ENCODE results near the gene OR10H1. TPM values are rescaled to one million over a fixed set of nuclear protein-coding genes. Genes with fewer than 3 reads are reported as not detected.
A peak's percentile ranks its signal among the peaks of the same experiment; 100 is the strongest.
"Not testable (repeated sequence)": the region's sequence is repeated elsewhere in the genome, so short reads cannot be mapped to it uniquely, and the experiment has no call there.

OR10H1 gene
- total and polyA plus RNA-seq, 10 donors, result not detected

DNA sequence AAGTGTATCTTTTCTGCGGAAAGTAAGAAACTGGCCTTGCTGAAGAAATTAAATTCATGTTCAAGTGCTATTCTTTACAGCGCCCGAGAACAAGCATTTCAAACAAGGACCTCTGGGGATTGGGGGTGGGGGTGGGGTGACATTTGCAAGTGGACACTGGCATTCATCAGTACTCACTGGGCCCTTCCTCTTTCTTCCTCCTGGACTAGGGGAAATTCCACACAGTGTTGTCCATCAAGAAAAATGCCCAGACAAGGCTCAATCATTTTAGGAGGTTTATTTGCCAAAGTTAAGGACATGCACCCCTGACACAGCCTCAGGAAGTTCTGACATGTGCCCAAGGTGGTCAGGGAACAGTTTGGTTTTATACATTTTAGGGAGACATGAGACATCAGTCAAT, 22.9 kb upstream of the OR10H1 start:
- Histone ChIP-seq H3K27ac (peak overlapping the region in 1 of 8 donors; percentile 99), H3K27me3 (replicated peaks in 1 of 7) (peaks cover 0 to 9% (median 0%) of the 10 kb centered on the region in 7 donors), H3K9me3 (no peaks in the 10 kb centered on the region), H3K4me3 (no peak overlapping the region), H3K4me1 (peaks cover 0 to 25% (median 18%) of the 10 kb centered on the region in 6 donors), H3K36me3 (no peaks in the 10 kb centered on the region)
- intact Hi-C loops (cut with DNase I; ENCODE audit: low total_unique reads), result no loop called here
- DNase-seq, result no peak
- 83 to 97% (median 95%) methylated on average over 3 of the region's 3 CpGs for WGBS, 5 donors
- TF ChIP-seq POLR2A (IDR thresholded peaks at IDR 0.05), result no peak

DNA sequence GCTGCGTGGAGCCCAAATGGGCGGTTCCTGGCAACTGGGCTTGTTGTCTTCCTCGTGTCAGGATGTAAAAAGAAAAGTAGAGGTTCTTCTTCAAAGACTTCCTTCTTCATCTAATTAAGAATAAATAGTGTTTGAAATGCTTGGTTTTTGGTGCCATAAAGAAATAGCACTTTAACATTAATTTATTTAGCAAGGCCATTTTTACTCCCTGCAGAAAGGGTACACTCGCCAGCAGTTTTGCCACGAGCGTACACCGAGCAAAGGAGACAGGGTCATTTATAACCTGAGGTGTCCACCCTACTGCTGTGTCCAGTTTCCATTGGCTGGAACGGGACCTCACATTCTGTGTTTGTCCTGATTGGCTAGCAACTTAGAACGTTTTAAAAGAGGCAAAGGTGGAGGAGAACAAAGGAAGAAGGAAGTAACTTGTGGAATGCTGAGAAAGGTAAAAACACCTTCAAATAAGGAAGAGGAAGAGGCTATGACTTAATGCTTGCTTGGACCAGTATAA, 21.8 kb upstream of the OR10H1 start:
- H3K4me3 ChIP-seq, result peak overlapping the region; percentile 56 to 79 (median 62)
- no peaks in the 10 kb centered on the region for H3K36me3 ChIP-seq
- no peaks in the 10 kb centered on the region for H3K9me3 ChIP-seq
- peak overlapping the region; percentile 98 to 100 (median 100) for H3K27ac ChIP-seq
- intact Hi-C loops (cut with DNase I; ENCODE audit: low total_unique reads), result no loop called here
- H3K27me3 ChIP-seq (replicated peaks in 1 of 7), result peaks cover 0 to 9% (median 0%) of the 10 kb centered on the region in 7 donors
- H3K4me1 ChIP-seq, result peaks cover 0 to 23% (median 18%) of the 10 kb centered on the region in 6 donors
- TF ChIP-seq POLR2AphosphoS5 (IDR thresholded peaks at IDR 0.05) (no peak), POLR2A (IDR thresholded peaks at IDR 0.05) (no peak)
- TF ChIP-seq, protein P1, sequence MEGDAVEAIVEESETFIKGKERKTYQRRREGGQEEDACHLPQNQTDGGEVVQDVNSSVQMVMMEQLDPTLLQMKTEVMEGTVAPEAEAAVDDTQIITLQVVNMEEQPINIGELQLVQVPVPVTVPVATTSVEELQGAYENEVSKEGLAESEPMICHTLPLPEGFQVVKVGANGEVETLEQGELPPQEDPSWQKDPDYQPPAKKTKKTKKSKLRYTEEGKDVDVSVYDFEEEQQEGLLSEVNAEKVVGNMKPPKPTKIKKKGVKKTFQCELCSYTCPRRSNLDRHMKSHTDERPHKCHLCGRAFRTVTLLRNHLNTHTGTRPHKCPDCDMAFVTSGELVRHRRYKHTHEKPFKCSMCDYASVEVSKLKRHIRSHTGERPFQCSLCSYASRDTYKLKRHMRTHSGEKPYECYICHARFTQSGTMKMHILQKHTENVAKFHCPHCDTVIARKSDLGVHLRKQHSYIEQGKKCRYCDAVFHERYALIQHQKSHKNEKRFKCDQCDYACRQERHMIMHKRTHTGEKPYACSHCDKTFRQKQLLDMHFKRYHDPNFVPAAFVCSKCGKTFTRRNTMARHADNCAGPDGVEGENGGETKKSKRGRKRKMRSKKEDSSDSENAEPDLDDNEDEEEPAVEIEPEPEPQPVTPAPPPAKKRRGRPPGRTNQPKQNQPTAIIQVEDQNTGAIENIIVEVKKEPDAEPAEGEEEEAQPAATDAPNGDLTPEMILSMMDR (IDR thresholded peaks at IDR 0.05 in 8 of 11, conservative IDR thresholded peaks at IDR 0.05 in 3 of 11), result no peak
- 0 to 1% (median 0%) methylated on average over 9 of the region's 9 CpGs for WGBS, 5 donors
- DNase-seq, result peak; percentile 75

DNA sequence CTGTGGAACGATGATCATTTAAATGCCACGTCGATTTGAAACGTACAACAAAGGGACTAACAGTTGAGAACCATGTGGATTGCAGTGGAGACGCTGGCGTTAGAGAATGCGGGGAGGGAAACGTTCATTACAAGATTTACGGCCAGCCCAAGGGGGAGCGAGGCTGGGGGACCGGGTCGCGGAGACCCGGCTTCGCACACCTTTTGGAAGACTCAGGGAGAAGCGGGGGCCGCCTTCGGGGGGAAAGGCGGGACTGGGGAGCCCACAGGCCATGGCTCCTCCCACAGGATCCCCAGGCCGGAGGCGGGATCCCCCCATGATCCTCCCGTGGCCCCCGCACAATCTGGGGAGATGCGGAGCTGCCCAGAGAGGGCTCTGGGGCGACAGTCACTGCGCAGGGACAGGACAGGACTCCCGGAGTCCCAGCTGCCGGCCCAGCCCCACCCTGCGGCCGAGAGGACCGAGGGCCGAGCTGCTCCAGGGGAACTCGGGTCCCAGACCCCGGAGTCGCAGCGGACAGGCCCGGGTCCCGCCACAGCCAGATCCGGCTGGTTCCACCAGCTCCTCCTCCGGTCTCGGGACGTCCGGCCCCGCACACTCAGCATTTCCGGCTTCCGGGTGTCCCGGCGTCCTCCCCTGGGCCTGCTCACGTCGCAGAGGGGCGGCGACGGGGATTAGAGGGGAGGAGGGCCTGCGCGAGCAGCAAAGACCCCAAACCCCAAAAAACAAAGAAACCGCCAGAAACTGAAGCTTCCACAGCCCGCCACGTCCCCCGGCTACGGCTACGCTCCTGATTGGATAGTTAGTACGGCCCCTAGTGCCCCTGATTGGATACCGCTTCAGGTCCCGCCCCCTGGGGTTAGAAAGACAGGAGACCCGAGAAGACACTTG, 21.1 kb upstream of the OR10H1 start:
- peak overlapping the region; percentile 98 to 100 (median 100) for H3K27ac ChIP-seq
- H3K9me3 ChIP-seq, result no peaks in the 10 kb centered on the region
- H3K27me3 ChIP-seq (replicated peaks in 1 of 7), result peaks cover 0 to 4% (median 0%) of the 10 kb centered on the region in 7 donors
- peaks cover 0 to 23% (median 18%) of the 10 kb centered on the region in 6 donors for H3K4me1 ChIP-seq
- 0 to 3% (median 0%) methylated on average over 51 to 65 of the region's 65 CpGs for WGBS, 5 donors
- H3K4me3 ChIP-seq, result peak overlapping the region; percentile 56 to 79 (median 62)
- intact Hi-C loops (cut with DNase I; ENCODE audit: low total_unique reads), result no loop called here
- TF ChIP-seq POLR2AphosphoS5 (IDR thresholded peaks at IDR 0.05) (peak; percentile 94 to 98 (median 94)), POLR2A (IDR thresholded peaks at IDR 0.05) (peak; percentile 65 to 85 (median 66))
- TF ChIP-seq, protein P1 (IDR thresholded peaks at IDR 0.05 in 8 of 11, conservative IDR thresholded peaks at IDR 0.05 in 3 of 11), result peak in 2 of 11 experiments; percentile 10 to 26
- no peaks in the 10 kb centered on the region for H3K36me3 ChIP-seq
- peak; percentile 98 for DNase-seq

DNA sequence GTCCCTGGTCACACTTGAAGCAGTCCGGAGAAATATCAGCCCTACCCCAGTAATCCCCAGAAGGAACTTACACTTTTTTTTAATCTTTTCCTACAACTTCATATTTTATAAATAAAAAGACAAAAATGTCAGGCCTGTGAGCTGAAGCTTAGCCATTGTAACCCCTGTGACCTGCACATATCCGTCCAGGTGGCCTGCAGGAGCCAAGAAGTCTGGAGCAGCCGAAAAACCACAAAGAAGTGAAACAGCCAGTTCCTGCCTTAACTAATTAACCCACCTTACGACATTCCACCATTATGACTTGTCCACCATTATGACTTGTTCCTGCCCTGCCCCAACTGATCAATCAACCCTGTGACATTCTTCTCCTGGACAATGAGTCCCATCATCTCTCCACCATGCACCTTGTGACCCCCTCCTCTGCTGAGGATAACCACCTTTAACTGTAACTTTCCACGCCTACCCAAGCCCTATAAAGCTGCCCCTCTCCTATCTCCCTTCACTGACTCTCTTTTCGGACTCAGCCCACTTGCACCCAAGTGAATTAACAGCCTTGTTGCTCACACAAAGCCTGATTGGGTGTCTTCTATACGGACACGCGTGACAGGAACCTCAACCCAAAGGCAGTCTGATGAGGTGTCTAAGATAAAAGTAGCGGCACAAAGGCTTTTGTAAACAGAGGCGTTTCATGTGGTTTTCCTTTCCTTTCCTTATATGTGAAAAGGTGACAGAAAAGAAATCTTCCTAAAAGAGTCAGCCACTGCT, 20.3 kb upstream of the OR10H1 start:
- peak in 1 of 3 donors; percentile 32 for TF ChIP-seq POLR2AphosphoS5 (IDR thresholded peaks at IDR 0.05)
- Histone ChIP-seq H3K27ac (peak overlapping the region; percentile 98 to 100 (median 100)), H3K4me3 (peak overlapping the region; percentile 56 to 79 (median 62)), H3K4me1 (peaks cover 0 to 23% (median 18%) of the 10 kb centered on the region in 6 donors)
- intact Hi-C loops (cut with DNase I; ENCODE audit: low total_unique reads); DNase-seq; H3K27me3 ChIP-seq (replicated peaks in 1 of 7); H3K36me3 ChIP-seq; H3K9me3 ChIP-seq: not testable (repeated sequence)
- 28 to 45% (median 36%) methylated on average over 11 of the region's 11 CpGs for WGBS, 5 donors

DNA sequence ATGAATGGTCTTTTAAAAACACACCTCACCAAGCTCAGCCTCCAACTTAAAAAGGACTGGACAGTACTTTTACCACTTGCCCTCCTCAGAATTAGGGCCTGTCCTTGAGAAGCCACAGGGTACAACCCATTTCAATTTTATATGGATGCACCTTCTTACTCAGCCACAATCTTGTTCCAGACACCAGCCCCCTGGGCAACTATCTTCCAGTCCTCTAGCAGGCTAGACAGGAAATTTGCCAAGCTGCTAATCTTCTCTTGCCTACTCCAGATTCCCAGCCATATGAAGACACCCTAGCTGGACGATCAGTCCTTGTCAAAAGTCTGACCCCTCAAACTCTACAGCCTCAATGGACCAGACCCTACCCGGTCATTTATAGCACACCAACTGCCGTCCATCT, 18.8 kb upstream of the OR10H1 start:
- H3K36me3 ChIP-seq; H3K4me3 ChIP-seq; H3K9me3 ChIP-seq; H3K27ac ChIP-seq; DNase-seq; intact Hi-C loops (cut with DNase I; ENCODE audit: low total_unique reads): not testable (repeated sequence)
- H3K4me1 ChIP-seq, result peaks cover 0 to 23% (median 18%) of the 10 kb centered on the region in 6 donors
- 87 to 96% (median 95%) methylated on average over 3 of the region's 3 CpGs for WGBS, 5 donors
- H3K27me3 ChIP-seq (replicated peaks in 1 of 7), result peaks cover 0 to 11% (median 0%) of the 10 kb centered on the region in 7 donors

Data from spleen (tissue), 11 donors.